T47D (cell line): ENCODE results near the gene KCTD6.
A peak's percentile ranks its signal among the peaks of the same experiment; 100 is the strongest.
"Not testable (repeated sequence)": the region's sequence is repeated elsewhere in the genome, so short reads cannot be mapped to it uniquely, and the experiment has no call there.

Experiments
- DNase-seq, 2 experiments: peaks; one replicate each; pipeline versions ENCODE4 v3.0.0 to v3.0.0-alpha.2; 2011 to 2012; ENCODE audit warnings: low read depth in 1 of 2, low spot score in 1 of 2
- JUND ChIP-seq: IDR thresholded peaks from 2 replicates; pipeline ENCODE4 v1.6.1; 2012; ENCODE audit warnings: low read depth
- in situ Hi-C: cut with HindIII; loops from 2 replicates; pipeline ENCODE4 v1.10.0; 2016; ENCODE audit warnings: low sequenced_read_pairs, low pct_unique_long_range_greater_than_20kb

Gene KCTD6

GRCh38 chr3:58521336-58521670, 29.4 kb downstream of the KCTD6 start:
- in situ Hi-C loops, result no loop called here
- DNase-seq, result no peak
- TF ChIP-seq JUND, result no peak

- in situ Hi-C loops, result no loop called here
- peak; percentile 58; the same call in 1 of the 2 replicates for TF ChIP-seq JUND
Observed at GRCh38 chr3:58521917-58522631, 30.2 kb downstream of the KCTD6 start.

GRCh38 chr3:58522759-58523425, 31.0 kb downstream of the KCTD6 start:
- in situ Hi-C loops, result no loop called here
- peak in 1 of 2 experiments; percentile 42 for DNase-seq
- no peak for TF ChIP-seq JUND

More at GRCh38 chr3:58521917-58522631, 30.2 kb downstream of the KCTD6 start:
- DNase-seq, result peak; percentile 25 to 97

- in situ Hi-C loops, result no loop called here
- TF ChIP-seq JUND, result no peak
- peak in 1 of 2 experiments; percentile 71 for DNase-seq
Observed at GRCh38 chr3:58524326-58524888, 32.5 kb downstream of the KCTD6 start.

- DNase-seq, result peak; percentile 41 to 90
Observed at GRCh38 chr3:58526515-58526957, 34.6 kb downstream of the KCTD6 start.

GRCh38 chr3:58527440-58527839, 35.5 kb downstream of the KCTD6 start:
- in situ Hi-C loops, DNase-seq: not testable (repeated sequence)

More at GRCh38 chr3:58526515-58526957, 34.6 kb downstream of the KCTD6 start:
- no peak for TF ChIP-seq JUND
- in situ Hi-C loops, result no loop called here

- peak; percentile 49 to 78 for DNase-seq
- no peak for TF ChIP-seq JUND
- in situ Hi-C loops, result no loop called here
Observed at GRCh38 chr3:58528629-58529028, 36.7 kb downstream of the KCTD6 start.

- TF ChIP-seq JUND, result no peak
- peak in 1 of 2 experiments; percentile 61 for DNase-seq
- in situ Hi-C loops, result no loop called here
Observed at GRCh38 chr3:58529516-58530353, 37.8 kb downstream of the KCTD6 start.

- in situ Hi-C loops, result no loop called here
- TF ChIP-seq JUND, result no peak
- DNase-seq, result no peak
Observed at GRCh38 chr3:58530354-58530865, 38.5 kb downstream of the KCTD6 start.

- DNase-seq, result no peak
- in situ Hi-C loops, result no loop called here
- TF ChIP-seq JUND, result no peak
Observed at GRCh38 chr3:58531555-58531954, 39.7 kb downstream of the KCTD6 start.

GRCh38 chr3:58531956-58532355, 40.1 kb downstream of the KCTD6 start:
- no peak for TF ChIP-seq JUND
- DNase-seq, result no peak
- in situ Hi-C loops, result no loop called here

GRCh38 chr3:58532794-58533220, 40.9 kb downstream of the KCTD6 start:
- DNase-seq, result peak; percentile 64 to 80
- in situ Hi-C loops, result no loop called here

More at GRCh38 chr3:58532794-58533220, 40.9 kb downstream of the KCTD6 start:
- TF ChIP-seq JUND, result no peak
